Activated CD4-positive, CD25-positive, alpha-beta regulatory T cell treated with anti-CD3 and anti-CD28 coated beads, Interleukin-2, amount 50 U/mL, for 24 hours (primary cell): Measurements from ENCODE around the gene NFATC2.

ENCODE experiments used
- ATAC-seq, 2 donors: fragments of 150-1000 bp; cut with Tn5 transposase; one replicate each; pipeline ENCODE4 v1.10.0; 2021; ENCODE audit warnings: mild to moderate bottlenecking in 1 of 2, moderate library complexity in 1 of 2

Gene NFATC2

GRCh38 chr20:51372966-51373365, 169.6 kb downstream of the NFATC2 start:
- ATAC-seq: no peak

DNA sequence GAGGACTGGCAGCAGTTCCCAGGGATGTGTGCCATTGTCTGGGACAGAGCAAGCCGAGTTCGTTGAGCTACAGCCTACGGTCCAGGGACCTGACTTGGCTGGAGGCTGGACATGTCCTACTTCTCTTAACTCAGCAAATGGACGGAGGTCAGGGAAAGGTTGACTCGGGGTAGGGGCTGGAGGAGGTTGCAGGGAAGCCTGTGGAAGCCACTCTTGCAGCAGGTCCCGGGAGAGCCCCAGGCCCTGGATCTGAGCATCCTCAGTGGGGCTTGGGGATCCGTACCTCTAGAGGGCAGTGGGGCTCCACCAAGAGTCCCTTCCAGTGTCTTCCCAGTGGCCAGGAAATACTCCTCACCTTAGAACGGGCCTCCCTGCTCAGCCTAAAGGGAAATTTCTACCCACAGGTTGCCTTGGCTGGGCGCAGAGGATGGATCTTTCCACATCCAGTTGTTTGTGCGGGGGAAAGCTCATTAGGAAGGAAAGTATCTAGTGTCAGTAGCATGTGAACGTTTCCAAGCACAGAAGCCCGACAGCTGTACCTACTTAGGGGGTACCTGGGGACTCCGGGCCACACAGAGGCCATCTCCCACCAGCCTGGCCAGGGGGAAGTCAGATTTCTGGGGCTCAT, 170.2 kb downstream of the NFATC2 start:
- peak; percentile 63 to 81 for ATAC-seq

DNA sequence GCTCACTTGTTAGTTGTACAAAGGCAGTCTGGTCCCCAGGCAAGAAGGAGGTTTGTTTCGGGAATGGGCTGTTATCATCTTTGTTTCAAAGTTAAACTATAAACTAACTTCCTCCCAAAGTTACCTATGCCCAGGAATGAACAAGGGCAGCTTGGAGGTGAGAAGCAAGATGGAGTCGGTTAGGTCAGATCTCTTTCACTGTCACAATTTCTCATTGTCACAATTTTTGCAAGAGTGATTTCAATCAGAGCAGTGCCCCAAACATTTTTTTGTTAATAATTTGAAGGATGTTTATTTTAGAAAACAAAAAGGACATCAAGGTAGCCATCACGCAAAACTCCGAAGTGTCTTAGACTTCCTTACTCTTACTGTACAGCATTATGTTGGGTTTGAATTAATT, 170.8 kb downstream of the NFATC2 start:
- no peak for ATAC-seq

DNA sequence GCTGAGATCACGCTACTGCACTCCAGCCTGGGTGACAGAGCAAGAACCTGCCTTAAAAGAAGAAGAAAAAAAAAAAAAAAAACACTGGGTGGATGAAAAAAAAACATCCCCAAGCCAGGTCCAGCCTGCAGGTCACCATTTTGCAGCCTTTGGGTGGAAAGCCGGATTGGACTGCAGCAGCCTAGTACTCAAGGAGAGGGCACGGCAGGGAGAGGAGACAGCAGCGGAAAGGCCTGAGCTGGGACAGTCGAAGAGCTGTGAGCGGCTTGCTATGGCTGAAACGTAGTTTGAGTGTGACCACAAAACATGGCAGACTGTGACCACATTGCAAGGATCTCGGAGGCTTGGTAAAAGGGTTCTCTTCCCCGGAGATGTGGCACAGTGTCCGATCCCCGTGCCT, 173.0 kb downstream of the NFATC2 start:
- no peak for ATAC-seq

DNA sequence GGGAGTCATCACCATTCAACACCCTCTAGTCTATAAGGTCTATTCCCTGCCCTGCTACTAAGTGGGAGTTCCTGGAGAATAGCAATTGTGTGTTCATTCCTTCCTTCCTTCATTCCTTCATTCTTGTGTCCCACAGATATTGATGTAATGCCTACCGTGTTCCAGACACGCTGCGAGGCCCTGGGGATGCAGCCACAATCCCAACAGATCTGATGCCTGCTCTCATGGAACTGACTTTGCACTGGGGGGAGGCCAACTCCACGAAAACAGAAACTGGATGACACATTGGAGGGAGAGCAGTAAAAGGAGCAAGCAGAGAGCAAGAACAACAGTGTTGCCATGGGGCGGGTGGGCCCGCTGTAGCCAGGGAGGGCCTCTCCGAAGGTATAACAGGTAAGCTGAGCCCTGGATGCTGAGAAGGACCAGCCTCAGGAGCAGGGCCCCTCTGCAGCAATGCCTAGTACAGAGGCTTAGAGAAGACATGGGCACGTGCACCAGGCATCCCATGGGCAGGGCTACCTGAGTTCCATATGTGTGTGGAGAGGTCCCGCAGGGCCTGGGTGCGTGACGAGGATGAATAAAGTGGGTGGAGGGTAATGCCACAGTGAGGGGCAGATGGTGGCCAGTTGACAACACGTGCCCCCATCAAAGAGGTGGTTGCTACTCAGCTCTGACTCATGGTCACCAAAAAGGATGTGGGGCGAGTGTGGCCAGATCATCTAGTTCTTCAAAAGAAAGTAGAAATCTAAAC, 173.9 kb downstream of the NFATC2 start:
- no peak for ATAC-seq

- no peak for ATAC-seq
Observed at GRCh38 chr20:51366155-51366886, 176.2 kb downstream of the NFATC2 start.

DNA sequence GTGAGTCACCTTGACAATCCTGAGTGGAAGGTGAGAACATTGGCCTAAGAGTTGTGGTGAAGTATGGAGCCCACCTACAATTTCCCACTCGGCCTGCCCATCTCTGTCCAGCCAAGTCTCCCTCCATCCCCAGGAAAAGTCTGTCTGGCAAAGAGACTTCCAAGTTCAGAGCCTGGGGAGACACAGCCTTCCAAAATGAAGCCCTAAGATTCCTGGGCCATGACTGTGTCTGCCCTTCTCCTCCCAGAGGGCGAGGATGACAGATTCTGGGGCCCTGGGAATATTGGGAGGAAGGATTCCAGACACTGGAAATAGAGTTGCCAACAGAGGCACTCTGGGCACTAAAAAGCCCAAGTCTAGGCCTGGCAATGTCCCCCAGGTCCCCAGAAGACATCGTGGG, 176.8 kb downstream of the NFATC2 start:
- ATAC-seq: no peak

- no peak for ATAC-seq
Observed at GRCh38 chr20:51363813-51364212, 178.7 kb downstream of the NFATC2 start.

DNA sequence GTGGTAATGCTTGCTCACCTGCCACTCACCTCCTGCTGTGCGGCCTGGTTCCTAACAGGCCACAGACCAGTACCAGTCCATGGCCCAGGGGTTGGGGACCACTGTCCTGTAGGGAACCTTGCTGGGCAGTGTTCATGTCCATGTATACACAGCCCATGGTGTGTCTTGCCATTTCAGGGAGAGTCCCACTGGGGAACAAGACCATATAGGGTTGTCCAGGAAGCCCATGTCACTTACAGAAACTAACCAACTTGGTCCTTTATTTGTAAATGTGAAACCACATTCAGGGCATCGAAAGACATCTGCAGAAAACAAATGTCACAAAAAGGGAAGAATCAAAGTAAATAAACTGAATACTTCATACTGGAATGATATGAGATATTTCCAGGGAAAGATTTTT, 179.1 kb downstream of the NFATC2 start:
- no peak for ATAC-seq

DNA sequence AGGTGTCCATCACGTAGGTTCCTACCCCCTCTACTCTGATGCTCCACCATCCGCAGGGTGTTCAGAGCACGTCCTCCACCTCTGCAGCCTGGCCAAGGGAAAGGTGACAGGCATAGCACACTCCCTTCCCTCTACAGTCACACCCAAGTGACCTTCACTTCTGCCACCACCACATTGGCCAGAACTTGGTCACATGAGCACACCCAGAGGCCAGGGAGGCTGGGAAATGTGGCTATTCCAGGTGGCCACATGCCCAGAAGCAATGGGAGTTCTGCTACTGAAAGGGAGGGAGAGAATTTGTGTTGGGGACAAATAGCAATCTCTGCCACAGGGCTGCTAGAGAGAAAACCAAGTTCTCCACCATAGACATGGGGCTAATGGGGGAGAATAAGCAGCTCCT, 180.3 kb downstream of the NFATC2 start:
- no peak for ATAC-seq

GRCh38 chr20:51361258-51361657, 181.3 kb downstream of the NFATC2 start:
- ATAC-seq: no peak

GRCh38 chr20:51360451-51361201, 181.9 kb downstream of the NFATC2 start:
- no peak for ATAC-seq

- no peak for ATAC-seq
Observed at GRCh38 chr20:51359947-51360346, 182.6 kb downstream of the NFATC2 start.

DNA sequence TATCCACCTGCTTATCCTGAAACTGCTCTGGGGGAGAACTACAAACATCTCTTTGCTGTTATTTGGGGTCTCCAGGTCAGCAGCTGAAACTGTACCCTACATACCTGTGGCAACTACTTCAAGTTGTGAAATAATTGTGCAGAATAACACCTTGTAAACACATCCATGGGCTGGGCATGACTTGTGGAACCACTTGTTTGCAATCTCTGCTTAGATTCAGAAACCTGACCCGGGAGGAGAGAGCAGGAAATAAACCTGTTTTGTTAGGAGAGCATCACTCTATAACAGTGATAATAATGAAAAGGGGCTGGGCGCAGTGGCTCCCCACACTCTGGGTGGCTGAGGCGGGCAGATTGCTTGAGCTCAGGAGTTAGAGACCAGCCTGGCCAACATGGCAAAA, 183.1 kb downstream of the NFATC2 start:
- no peak for ATAC-seq

GRCh38 chr20:51358032-51358724, 184.3 kb downstream of the NFATC2 start:
- no peak for ATAC-seq

- no peak for ATAC-seq
Observed at GRCh38 chr20:51357543-51357942, 185.0 kb downstream of the NFATC2 start.

- ATAC-seq: no peak
Observed at GRCh38 chr20:51356871-51357270, 185.6 kb downstream of the NFATC2 start.

GRCh38 chr20:51354769-51355319, 187.7 kb downstream of the NFATC2 start:
- no peak for ATAC-seq

- no peak for ATAC-seq
Observed at GRCh38 chr20:51354191-51354768, 188.2 kb downstream of the NFATC2 start.

- ATAC-seq: no peak
Observed at GRCh38 chr20:51353491-51353890, 189.0 kb downstream of the NFATC2 start.

- ATAC-seq: no peak
Observed at GRCh38 chr20:51352791-51353190, 189.7 kb downstream of the NFATC2 start.
